ENCODE results near the gene PPP2R3B.

- no peak for TF ChIP-seq CTCF (IDR thresholded peaks at IDR 0.05)
- no peak for TF ChIP-seq POLR2A (IDR thresholded peaks at IDR 0.05)
These were observed 34.0 kb upstream of the PPP2R3B start for GRCh38 chrX:420496-421223.

Measured in right lobe of liver (tissue), 4 donors.